GM12874 (cell line): ENCODE results near the gene ACVR1.

ENCODE experiments used
- TF ChIP-seq, protein P1 (sequence below): IDR thresholded peaks from 2 replicates; pipeline ENCODE4 v1.5.1; 2011; ENCODE audit warnings: low read depth, mild to moderate bottlenecking, control low read depth, low read length, moderate library complexity; ENCODE audit not compliant: insufficient read depth

Gene ACVR1

DNA sequence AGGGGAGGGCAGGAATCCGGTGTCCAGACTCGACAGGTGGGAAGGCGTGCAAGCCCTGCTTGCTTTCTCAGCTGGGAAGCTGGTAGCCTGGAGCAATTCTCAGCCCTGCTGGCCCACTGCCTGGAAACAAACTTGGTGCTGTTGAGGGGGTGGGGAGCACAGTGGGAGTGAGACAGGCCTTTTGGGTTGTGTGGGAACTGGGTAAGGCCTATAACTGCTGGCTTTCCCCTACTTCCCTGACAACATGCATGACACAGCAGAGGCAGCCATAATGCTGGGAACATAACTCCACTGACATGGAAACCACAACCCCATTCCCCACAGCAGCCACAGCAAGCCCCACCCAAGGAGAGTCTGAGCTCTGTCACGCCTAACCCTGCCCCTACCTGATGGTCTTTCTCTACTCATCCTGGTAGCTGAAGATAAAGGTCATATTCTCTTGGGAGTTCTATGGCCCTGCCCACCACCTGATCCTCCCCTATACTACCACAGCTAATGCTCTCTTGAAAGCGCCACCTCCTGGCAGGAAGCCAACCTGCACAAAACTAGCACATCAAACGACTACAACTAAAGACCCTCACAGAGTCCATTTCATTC is 124.6 kb downstream of the ACVR1 start:
- TF ChIP-seq, protein P1, sequence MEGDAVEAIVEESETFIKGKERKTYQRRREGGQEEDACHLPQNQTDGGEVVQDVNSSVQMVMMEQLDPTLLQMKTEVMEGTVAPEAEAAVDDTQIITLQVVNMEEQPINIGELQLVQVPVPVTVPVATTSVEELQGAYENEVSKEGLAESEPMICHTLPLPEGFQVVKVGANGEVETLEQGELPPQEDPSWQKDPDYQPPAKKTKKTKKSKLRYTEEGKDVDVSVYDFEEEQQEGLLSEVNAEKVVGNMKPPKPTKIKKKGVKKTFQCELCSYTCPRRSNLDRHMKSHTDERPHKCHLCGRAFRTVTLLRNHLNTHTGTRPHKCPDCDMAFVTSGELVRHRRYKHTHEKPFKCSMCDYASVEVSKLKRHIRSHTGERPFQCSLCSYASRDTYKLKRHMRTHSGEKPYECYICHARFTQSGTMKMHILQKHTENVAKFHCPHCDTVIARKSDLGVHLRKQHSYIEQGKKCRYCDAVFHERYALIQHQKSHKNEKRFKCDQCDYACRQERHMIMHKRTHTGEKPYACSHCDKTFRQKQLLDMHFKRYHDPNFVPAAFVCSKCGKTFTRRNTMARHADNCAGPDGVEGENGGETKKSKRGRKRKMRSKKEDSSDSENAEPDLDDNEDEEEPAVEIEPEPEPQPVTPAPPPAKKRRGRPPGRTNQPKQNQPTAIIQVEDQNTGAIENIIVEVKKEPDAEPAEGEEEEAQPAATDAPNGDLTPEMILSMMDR, result peak; percentile 52

DNA sequence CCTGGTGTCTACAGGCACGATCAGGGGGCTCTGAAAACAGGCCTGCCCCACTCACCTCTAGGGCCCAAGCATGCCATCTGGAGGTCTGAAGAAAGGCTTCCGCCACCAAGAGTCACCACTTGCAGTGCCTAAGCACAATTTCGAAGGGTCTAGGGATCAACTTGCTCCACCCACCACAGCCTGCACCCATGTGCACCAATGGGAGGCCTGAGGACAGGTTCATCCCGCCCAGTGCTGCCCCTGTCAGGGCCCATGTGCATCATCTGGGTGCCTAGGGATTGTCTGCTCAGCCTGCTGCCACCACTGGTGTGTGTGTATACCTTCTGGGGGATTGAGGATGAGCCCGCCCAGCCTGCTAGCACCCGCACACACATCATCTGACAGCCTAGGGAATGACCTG is 126.4 kb downstream of the ACVR1 start:
- TF ChIP-seq, protein P1, result no peak

DNA sequence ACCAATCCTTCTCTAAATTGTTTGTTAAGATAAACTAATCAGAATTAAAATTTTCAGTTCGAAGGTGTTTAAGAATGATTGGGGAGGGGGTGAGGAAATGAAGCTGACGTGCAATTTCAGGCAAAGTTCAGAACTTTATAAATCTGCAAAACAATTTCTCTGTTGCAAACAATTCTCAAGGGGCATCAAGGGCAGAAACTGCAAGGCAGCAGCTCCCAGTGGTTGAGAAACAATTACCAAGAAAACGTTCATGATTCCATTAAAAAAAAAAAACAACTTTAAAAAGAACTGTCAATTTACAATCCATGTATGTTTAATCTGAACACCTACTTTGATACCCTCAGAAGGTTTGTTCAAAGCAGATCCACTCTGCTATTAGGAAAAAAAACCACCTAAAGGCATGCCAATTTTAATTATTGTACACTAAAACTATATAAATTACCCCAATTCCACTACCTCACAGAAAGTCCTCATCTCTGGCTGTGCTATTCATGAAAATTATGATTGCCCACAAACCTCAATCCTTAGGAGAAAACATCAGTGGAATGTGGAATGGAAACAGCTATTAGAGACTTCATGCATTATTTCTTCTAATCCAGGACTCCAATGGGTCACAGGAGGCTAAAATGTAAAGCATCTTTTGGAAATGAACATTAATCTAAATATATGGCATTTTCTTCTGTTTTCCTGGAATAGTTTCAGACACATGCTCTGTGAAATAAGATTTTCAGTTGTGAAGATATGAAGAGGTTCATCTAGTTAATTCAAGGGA is 127.6 kb downstream of the ACVR1 start:
- TF ChIP-seq, protein P1, result no peak

DNA sequence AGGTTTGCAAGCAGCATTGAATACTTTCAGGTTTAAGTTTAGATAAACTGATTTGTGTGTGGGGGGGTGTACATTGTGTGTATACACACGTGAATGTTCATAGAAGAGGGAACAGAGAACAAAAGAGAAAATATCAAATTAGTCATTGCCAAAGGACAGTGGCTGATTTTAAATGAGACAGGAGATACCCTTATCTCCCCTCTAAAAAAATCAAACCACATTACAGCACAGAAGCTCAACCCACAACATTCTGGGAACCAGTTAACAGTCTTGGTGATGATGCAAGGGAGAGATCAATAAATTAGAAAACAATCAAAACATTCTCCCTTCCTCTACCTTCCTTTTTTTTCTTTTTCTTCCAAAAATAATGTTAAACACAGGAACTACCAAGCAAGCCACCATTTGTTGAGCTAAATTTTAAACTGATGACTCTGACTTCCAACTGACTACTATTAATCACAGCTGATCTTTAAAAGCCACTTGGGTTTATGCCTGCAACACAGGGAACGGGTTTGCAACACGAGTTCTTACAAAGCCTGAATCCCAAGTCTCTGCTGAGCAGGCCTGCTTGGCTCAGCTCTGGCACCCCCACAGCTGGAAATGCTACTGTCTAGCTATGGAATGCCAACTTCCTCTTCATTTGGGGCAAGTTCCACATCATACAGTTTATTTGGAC is 128.3 kb downstream of the ACVR1 start:
- TF ChIP-seq, protein P1, result no peak

DNA sequence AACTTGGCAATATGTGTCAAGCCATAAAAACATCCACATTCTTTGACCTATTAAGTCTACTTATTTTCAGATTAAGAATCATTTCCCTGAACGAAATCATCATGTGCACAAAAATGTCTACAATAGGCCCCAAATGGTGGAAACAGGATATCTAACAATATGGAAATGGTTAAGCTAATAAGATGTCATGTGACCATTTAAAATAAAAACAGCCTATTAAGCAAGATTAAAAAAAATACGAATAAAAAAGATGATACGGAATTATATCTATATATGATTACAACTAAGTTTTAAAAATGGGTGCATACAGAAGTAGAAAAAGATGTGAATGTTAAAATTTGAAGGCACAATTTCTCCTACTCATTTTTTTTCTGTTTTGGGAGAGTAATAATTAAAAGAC is 128.8 kb downstream of the ACVR1 start:
- TF ChIP-seq, protein P1, result no peak

DNA sequence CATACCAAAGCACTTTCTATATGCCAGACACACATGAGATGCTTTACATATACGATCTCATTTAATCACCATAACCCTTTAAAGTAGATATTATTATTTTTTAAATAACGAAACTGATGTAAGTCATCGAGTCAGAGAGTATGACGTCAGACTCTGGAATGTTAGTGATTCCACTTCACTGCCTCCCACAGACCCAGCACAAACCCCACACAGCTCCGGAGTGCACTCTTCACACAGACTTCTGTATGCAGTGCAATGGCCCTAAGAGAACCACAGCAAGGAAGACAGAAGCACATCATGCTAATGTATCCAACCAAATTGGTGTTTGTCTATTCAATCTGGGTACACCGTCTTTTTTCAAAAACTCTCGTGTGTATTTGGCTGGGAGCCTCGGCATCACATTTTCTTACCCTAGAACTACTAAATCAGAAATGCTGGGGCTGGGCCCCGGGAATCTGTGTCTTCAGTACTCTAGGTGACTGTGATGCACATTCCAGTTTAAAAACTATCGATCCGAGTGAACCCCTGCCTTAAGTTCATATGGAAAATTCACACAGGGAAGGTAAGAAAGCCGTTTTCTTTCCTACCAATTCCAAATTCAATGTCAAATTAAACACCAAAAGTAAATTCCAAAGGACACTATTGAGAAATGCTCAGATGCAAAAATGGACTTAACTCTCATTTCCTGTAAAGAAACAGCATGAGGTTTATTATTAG is 129.7 kb downstream of the ACVR1 start:
- TF ChIP-seq, protein P1, result no peak

DNA sequence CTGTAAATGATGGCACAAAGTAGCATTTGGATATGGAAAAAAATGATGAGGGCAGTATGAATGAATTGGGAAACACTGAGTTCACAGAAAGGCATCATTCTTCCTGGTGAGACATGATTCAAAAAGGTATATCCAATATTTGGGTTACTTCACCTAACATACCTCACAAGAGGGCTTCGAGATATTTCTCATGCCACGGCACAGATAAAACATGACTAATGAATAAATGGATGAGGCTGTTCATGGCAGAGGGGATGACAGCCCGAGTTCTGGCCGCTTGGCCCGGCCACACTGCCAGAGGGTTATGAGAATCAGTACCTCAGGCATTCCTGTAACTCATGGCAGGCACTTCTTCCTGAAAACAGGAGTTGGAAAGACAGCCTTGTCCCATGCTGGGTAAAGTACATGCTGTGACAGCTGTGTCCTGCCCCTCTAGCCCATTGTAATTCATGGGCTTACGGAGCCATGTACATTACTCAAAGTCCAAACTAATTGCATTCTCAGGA is 131.5 kb downstream of the ACVR1 start:
- TF ChIP-seq, protein P1, result no peak
